Thoracic aorta (tissue), 2 donors: ENCODE results near the gene AK2. TPM values are rescaled to one million over a fixed set of nuclear protein-coding genes. Genes with fewer than 3 reads are reported as not detected.

Experiments
- ATAC-seq: fragments of 150-250 bp; one replicate; pipeline ENCODE4 v1.8.0; 2017; ENCODE audit warnings: low read depth; ENCODE audit not compliant: insufficient number of reproducible peaks, low FRiP score
- DNase-seq: peaks from one replicate; pipeline ENCODE4 v3.0.0-alpha.2; 2020; ENCODE audit warnings: low spot score
- H3K27ac ChIP-seq, 2 donors: fragments of 200-600 bp; sonication (generic); 1 replicate in 1 of 2; 2 replicates in 1 of 2; pipeline ENCODE4 v1.5.1; 2016; ENCODE audit warnings: mild to moderate bottlenecking in 2 of 2, moderate library complexity in 2 of 2
- H3K27me3 ChIP-seq: fragments of 200-600 bp; sonication (generic); replicated peaks from 2 replicates; pipeline ENCODE4 v1.6.0; 2016; ENCODE audit warnings: mild to moderate bottlenecking; ENCODE audit not compliant: insufficient read depth
- H3K36me3 ChIP-seq: fragments of 200-600 bp; sonication (generic); one replicate; pipeline ENCODE4 v1.5.1; 2016
- H3K4me1 ChIP-seq, 2 donors: fragments of 200-600 bp; sonication (generic); 1 replicate in 1 of 2; 2 replicates in 1 of 2; pipeline versions ENCODE4 v1.5.1 to v1.6.0; 2016; ENCODE audit warnings: low read depth in 2 of 2, mild to moderate bottlenecking in 1 of 2; ENCODE audit not compliant: control insufficient read depth in 1 of 2
- H3K4me3 ChIP-seq: fragments of 200-600 bp; sonication (generic); 2 replicates; pipeline ENCODE4 v1.5.1; 2016; ENCODE audit warnings: mild to moderate bottlenecking
- H3K9me3 ChIP-seq: fragments of 200-600 bp; sonication (generic); 2 replicates; pipeline ENCODE4 v1.5.1; 2016
- total RNA-seq, 2 donors: library from RNA; depleted of rRNA; stranded (reverse); fragments of >200 nt; gene quantifications; one replicate each; pipeline versions ENCODE4 v1.1.0 to v1.2.3, GENCODE V29; 2016
- TF ChIP-seq, protein P1 (sequence below): fragments of 200-600 bp; sonication (generic); IDR thresholded peaks from one replicate; pipeline ENCODE4 v1.5.1; 2019; ENCODE audit warnings: antibody characterized with exemption

Gene AK2
- total RNA-seq, 2 donors from 2014 or later = 106 to 253 TPM

DNA sequence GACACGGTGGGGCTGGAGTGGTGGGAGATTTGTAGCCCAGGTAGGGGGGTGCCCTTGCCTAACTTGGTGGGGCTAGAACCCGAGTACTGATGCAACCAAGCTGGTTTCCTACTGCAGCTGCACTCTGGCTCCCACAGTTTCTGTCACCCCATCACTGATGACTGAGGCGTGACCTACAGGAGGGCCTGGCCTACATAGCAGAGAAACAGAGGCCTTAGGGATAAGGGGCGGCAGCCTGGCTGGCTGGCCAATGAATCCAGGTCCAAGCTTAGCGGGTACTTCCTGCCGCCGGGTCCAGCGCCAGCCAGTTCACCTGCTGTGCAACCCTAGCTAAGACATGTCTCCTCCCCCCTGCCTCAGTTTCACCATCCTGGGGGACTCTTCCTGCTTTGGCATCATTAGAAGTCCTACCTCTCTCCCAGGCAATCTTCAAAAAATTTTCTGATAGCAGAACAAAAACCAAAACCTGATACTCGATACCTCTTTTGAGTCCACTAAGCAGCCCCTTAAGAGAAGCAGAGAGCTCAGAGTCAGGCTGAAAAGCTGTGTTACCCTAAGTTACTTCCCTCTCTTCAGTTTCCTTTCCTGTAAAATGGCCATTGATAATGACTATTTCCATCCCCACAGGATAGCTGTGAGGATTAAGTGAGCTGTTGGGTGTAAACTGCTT lies 44.7 kb downstream of the AK2 start:
- no peaks in the 10 kb centered on the region for H3K27me3 ChIP-seq
- ATAC-seq = no peak
- no peak for DNase-seq
- H3K36me3 ChIP-seq = no peaks in the 10 kb centered on the region
- no peaks in the 10 kb centered on the region for H3K9me3 ChIP-seq
- H3K4me1 ChIP-seq = peaks cover 24 to 25% of the 10 kb centered on the region in 2 donors
- H3K4me3 ChIP-seq = no peak overlapping the region
- TF ChIP-seq, protein P1, sequence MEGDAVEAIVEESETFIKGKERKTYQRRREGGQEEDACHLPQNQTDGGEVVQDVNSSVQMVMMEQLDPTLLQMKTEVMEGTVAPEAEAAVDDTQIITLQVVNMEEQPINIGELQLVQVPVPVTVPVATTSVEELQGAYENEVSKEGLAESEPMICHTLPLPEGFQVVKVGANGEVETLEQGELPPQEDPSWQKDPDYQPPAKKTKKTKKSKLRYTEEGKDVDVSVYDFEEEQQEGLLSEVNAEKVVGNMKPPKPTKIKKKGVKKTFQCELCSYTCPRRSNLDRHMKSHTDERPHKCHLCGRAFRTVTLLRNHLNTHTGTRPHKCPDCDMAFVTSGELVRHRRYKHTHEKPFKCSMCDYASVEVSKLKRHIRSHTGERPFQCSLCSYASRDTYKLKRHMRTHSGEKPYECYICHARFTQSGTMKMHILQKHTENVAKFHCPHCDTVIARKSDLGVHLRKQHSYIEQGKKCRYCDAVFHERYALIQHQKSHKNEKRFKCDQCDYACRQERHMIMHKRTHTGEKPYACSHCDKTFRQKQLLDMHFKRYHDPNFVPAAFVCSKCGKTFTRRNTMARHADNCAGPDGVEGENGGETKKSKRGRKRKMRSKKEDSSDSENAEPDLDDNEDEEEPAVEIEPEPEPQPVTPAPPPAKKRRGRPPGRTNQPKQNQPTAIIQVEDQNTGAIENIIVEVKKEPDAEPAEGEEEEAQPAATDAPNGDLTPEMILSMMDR = no peak
- peak overlapping the region in 1 of 2 donors; percentile 42 for H3K27ac ChIP-seq

DNA sequence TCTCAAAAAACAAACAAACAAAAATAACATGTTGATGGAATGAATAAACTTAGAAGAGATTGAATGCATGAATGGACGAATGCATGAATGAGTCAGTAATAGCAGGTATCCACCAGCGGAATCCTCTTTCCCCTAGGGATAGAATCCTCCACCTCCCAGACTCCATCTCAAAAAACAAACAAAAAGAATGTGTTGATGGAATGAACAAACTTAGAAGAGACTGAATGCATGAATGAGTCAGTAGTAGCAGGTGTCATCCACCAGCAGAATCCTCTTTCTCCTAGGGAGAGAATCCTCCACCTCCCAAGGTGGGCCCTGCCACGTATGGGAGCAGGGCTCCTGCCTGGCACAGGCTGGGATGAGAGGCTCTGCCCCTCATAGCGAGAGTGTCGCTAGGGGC lies 45.3 kb downstream of the AK2 start:
- Histone ChIP-seq H3K9me3 (no peaks in the 10 kb centered on the region), H3K4me1 (peaks cover 24 to 25% of the 10 kb centered on the region in 2 donors), H3K27me3 (no peaks in the 10 kb centered on the region), H3K27ac (no peak overlapping the region), H3K36me3 (no peaks in the 10 kb centered on the region), H3K4me3 (no peak overlapping the region)
- ATAC-seq (no peak), DNase-seq (no peak)
- TF ChIP-seq, protein P1 = no peak

GRCh38 chr1:32990887-32991286 lies 45.8 kb downstream of the AK2 start:
- no peaks in the 10 kb centered on the region for H3K36me3 ChIP-seq
- DNase-seq = no peak
- no peak for ATAC-seq
- no peak overlapping the region for H3K4me3 ChIP-seq
- H3K27me3 ChIP-seq = no peaks in the 10 kb centered on the region
- H3K27ac ChIP-seq = no peak overlapping the region
- TF ChIP-seq, protein P1 = no peak
- no peaks in the 10 kb centered on the region for H3K9me3 ChIP-seq
- H3K4me1 ChIP-seq = peaks cover 24 to 25% of the 10 kb centered on the region in 2 donors

- peak overlapping the region; percentile 68 to 78 for H3K27ac ChIP-seq
- TF ChIP-seq, protein P1 = no peak
- H3K9me3 ChIP-seq = no peaks in the 10 kb centered on the region
- peaks cover 24 to 25% of the 10 kb centered on the region in 2 donors for H3K4me1 ChIP-seq
- H3K27me3 ChIP-seq = no peaks in the 10 kb centered on the region
- H3K4me3 ChIP-seq = peak overlapping the region; percentile 18
- DNase-seq = peak; percentile 73
- ATAC-seq = peak; percentile 63
- H3K36me3 ChIP-seq = no peaks in the 10 kb centered on the region
These were observed 47.3 kb downstream of the AK2 start for GRCh38 chr1:32989160-32990050.

DNA sequence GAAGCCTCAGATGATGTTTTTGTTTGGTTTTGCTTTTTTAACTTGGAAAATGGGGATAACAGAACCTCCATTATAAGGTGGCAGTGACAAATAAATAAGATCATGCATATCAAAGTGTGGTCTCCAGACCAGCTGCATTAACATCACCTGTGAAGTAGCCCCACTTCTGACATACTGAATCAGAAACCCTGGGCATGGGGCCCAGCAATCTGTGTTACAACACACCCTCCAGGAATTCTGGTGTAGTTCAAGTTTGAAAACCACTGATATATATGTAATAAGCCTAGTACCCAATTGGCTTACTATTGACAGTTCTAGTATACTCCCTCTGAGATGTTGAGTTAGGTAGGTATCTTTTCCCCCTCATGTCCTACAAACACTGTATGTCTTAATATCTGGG lies 48.0 kb downstream of the AK2 start:
- TF ChIP-seq, protein P1 = no peak
- H3K4me1 ChIP-seq = peaks cover 24 to 25% of the 10 kb centered on the region in 2 donors
- H3K27ac ChIP-seq = peak overlapping the region; percentile 68 to 78
- DNase-seq = no peak
- H3K36me3 ChIP-seq = no peaks in the 10 kb centered on the region
- ATAC-seq = no peak
- H3K4me3 ChIP-seq = peak overlapping the region; percentile 18
- no peaks in the 10 kb centered on the region for H3K9me3 ChIP-seq
- no peaks in the 10 kb centered on the region for H3K27me3 ChIP-seq
